GM21381 (cell line): ENCODE measurements around the gene SNX1.
"Not testable (repeated sequence)": the region's sequence is repeated elsewhere in the genome, so short reads cannot be mapped to it uniquely, and the experiment has no call there.

Source experiments
- ATAC-seq: cut with Tn5 transposase; IDR thresholded peaks from one replicate; pipeline ENCODE4 v1.9.1; 2021; ENCODE audit warnings: mild to moderate bottlenecking, moderate library complexity; ENCODE audit not compliant: unreplicated experiment

The SNX1 gene

GRCh38 chr15:64095795-64096667, at the start of gene SNX1:
Gene SNX1 (plus strand): TSS chr15:64095982. CDS start chr15:64096014, 32 bp downstream.
- ATAC-seq: peak; percentile 42

- ATAC-seq: peak; percentile 50
Measured at GRCh38 chr15:64046421-64047153, 49.2 kb upstream of the SNX1 start, which contains the start of gene DAPK2. Gene DAPK2 (minus strand): TSS chr15:64046485. CDS start chr15:64040261, 6,224 bp downstream.

- ATAC-seq: no peak
Measured at GRCh38 chr15:64048781-64049460, 46.9 kb upstream of the SNX1 start.

- ATAC-seq: no peak
Measured at GRCh38 chr15:64050281-64051092, 45.3 kb upstream of the SNX1 start.

GRCh38 chr15:64051093-64051402, 44.7 kb upstream of the SNX1 start:
- ATAC-seq: no peak

GRCh38 chr15:64051407-64052259, 44.1 kb upstream of the SNX1 start:
- ATAC-seq: no peak

- no peak for ATAC-seq
Measured at GRCh38 chr15:64052925-64053491, 42.8 kb upstream of the SNX1 start.

GRCh38 chr15:64053674-64054073, 42.1 kb upstream of the SNX1 start:
- ATAC-seq: not testable (repeated sequence)

- no peak for ATAC-seq
Measured at GRCh38 chr15:64058279-64058678, 37.5 kb upstream of the SNX1 start.

GRCh38 chr15:64059104-64059503, 36.7 kb upstream of the SNX1 start:
- ATAC-seq: not testable (repeated sequence)

- ATAC-seq: no peak
Measured at GRCh38 chr15:64060716-64061115, 35.1 kb upstream of the SNX1 start.

GRCh38 chr15:64066451-64066850, 29.3 kb upstream of the SNX1 start:
- ATAC-seq: no peak

- ATAC-seq: no peak
Measured at GRCh38 chr15:64067564-64068030, 28.2 kb upstream of the SNX1 start.

- ATAC-seq: no peak
Measured at GRCh38 chr15:64068133-64068532, 27.6 kb upstream of the SNX1 start.

GRCh38 chr15:64070106-64070505, 25.7 kb upstream of the SNX1 start:
- no peak for ATAC-seq

GRCh38 chr15:64070965-64071851, 24.6 kb upstream of the SNX1 start:
- ATAC-seq: no peak

- ATAC-seq: no peak
Measured at GRCh38 chr15:64071931-64072765, 23.6 kb upstream of the SNX1 start.
